DMS 273 treated with DMSO at 0.1 percent for 48 hours (cell line): Measurements from ENCODE around the gene RNPEPL1.

Source experiments
- DNase-seq: peaks from one replicate; lab custom pipeline; 2025; lab: John Stamatoyannopoulos, UW

The RNPEPL1 gene

GRCh38 chr2:240626531-240627300, 58.4 kb downstream of the RNPEPL1 start:
- DNase-seq: no peak

- no peak for DNase-seq
These were observed 59.6 kb downstream of the RNPEPL1 start for GRCh38 chr2:240627736-240628506.

- DNase-seq: no peak
These were observed 60.2 kb downstream of the RNPEPL1 start for GRCh38 chr2:240628507-240628807.

- no peak for DNase-seq
These were observed 60.7 kb downstream of the RNPEPL1 start for GRCh38 chr2:240628808-240629618.

- DNase-seq: no peak
These were observed 61.3 kb downstream of the RNPEPL1 start for GRCh38 chr2:240629619-240629967.

GRCh38 chr2:240629968-240630770, 61.9 kb downstream of the RNPEPL1 start:
- DNase-seq: no peak
